ENCODE data around the gene PSMG2.

The PSMG2 gene, protein sequence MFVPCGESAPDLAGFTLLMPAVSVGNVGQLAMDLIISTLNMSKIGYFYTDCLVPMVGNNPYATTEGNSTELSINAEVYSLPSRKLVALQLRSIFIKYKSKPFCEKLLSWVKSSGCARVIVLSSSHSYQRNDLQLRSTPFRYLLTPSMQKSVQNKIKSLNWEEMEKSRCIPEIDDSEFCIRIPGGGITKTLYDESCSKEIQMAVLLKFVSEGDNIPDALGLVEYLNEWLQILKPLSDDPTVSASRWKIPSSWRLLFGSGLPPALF

DNA sequence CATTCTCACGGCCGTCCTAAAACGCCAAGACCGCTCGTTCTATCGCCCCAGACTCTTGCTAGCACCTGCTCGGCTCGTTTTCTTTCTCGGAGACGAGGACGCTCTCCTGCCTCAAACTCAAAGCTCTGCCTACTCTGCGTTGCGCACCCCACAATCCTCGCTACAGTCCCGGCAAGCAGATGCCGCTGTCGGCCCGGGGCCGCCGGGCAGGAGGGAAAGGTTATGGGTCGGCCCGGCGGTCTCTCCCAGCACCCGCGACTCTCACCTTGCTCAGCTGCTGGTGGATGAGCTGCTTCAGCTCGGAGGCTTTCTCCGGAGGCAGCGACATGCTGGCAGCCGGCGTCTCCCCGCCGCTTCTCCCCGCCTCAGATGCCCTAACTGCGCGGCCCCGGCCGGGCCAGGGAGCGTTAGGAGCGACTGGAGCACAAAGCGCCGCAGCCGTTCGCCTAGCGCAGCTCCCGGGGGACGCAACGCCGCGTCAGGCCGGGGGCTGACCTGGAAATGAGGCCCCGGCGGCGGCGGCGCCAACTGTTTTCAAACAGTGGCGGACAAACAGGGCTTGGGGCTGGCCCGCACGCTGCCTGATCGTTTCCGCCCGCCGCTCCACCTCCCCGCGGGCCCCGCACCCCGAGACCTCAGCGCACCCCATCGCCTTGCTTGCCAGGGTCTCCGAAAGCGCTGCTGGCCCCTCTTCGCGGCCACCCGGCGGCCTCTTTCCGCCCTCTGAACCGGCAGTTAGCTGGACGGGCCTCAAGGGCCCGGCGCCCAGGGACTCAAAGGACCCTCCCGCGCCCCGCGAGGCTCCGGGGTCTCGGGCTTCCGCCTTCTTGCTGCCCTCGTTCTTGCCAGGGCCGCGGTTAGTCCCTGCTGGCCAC lies at the start of gene PSMG2, which contains the start of gene CEP76:
TSS of gene PSMG2 (plus strand) at position 822 of the 875 bp plus-strand sequence. CDS start 66 bp downstream, outside the sequence.
TSS of gene CEP76 (minus strand) at position 503 of the 875 bp plus-strand sequence. CDS start at position 328, 175 bp downstream.
- DNase-seq, result peak; percentile 84

DNA sequence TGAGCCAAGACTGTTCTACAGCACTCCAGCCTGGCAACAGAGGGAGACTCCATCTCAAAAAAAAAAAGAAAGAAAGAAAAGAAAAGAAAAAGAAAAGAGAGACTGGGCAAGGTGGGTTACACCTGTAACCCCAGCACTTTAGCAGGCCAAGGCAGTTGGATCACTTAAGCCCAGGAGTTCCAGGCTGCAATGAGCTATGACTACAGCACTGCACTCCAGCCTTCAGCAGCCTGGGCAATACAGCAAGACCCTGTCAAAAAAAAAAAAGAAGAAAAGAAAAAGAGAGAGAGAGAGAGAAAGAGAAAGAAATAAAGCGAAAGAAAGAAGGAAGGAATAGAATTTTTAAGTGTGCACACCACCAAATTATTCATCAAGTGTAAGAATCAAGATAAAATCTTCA lies 47.9 kb upstream of the PSMG2 start:
- no peak for DNase-seq

DNA sequence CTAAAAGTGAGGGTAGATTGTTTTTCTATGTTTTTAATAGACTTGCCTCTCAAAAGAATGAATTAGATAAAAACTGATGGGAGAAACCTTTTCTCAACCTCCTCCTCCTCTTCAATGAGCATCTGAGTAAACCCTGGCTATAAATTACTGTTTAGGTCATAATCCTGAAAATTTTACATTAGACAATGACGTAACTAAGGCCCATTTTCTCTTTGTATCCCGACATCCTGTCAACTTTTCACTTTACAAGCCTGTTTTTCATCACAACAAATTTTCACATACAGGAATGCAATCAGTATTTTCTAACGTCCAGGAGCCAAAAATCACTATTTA lies 46.3 kb upstream of the PSMG2 start:
- DNase-seq, result no peak

DNA sequence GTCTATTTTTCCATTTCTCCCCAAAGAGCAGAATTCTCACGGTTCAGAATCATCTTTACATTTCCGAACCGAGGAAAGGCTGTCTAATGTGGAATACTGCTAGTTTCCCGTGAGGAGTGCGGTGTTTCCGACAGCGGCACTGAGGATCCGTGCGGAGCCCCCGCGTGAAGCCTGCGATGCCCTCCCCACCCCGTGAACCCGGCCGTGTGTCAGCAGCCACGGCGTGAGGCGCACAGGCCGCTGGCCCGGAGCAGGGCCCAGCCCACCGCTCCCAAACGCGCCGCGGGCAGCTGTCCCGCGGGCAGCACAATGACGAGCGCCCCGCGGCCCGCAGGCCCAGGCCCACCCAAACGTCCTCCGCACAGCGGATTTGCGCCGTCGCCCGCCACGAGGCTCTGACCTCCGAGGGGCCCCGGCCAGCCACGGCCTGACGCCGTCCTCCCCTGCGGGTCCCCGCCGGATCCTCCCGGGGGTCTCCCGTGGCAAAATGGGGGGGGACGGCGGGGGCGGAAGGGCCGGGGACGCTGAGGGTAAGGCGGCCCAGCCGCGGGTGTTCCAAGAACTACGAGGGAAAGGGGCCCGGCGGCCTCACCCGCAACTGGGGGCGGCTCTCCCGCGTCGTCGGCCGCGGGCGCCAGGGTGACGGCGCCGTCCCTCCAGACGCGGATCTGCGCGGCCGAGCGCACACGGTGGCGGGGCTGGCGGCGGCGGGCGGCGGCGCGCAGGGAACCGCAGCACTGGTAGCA lies 45.7 kb upstream of the PSMG2 start:
- DNase-seq, result no peak

DNA sequence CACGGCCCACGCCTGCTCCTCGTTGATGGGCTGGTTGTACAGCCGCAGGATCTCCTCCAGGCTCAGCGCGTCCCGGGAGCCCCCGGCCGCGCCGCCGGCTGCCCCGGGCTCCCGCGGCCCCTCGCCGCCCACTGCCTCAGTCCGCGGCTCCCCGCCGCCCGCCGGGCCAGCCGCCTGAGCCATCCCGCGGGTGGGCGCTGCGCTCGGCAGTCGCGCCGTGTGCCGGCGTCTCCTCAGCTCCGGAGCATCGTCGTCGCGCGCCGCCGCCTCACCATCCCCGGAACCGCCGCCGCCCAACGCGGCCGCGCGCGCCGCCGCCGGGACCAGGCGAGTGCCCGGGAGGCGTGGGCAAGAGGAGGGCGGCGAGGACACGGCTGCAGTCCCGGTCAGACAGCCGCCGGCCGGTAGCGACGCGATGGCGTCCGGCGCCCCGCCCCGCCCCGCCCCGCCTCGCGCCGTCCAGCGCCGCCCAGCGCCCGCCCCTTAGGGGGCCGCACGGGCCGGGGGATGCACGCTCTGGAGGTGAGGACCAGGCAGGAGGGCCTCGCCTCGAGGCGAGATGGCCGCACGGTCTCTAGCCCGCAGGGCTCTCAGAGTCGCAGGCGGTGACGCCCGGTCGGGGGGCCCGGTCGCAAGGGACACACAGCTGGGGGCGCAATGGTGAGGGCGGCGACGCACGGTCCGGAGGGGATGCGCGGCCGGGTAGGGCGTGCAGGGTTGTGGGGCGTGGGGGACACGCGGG lies 45.0 kb upstream of the PSMG2 start, which contains the start of gene SPIRE1:
TSS of gene SPIRE1 (minus strand) at position 424 of the 742 bp plus-strand sequence. CDS start at position 183, 241 bp downstream.
- peak; percentile 15 for DNase-seq

DNA sequence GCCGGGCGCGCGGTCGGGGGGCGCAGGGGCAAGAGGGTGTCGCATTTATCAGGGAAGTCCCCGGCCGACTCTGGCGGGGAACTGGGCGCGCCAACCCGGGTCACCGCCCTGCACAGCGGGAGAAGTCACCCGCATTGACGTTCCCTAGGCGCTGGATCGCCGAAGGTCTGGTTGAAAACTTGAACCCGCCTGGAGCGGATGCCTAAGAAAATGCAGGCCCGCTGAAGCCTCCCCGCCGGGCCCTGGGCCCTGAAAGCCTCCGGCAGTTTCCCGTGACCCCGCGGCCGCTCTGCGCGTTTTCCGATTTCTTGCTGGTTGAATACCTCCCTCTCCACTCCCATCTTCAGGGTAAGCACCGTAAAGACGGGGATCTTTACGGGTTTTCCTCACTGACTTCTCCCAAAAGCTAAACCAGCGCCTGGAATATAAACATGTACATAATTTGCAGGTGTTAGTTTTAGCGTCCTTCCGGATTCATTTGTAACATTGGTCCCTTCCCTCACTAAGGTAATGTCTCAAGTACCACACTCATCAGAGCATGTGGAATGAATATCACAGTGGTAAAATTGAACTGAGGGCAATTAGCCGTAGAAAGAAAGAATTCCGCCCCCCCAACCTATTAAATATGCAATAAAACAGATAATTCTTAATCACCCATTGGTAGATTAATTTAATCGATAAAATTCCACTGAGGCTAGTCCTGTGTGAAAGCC lies 44.3 kb upstream of the PSMG2 start:
- no peak for DNase-seq

DNA sequence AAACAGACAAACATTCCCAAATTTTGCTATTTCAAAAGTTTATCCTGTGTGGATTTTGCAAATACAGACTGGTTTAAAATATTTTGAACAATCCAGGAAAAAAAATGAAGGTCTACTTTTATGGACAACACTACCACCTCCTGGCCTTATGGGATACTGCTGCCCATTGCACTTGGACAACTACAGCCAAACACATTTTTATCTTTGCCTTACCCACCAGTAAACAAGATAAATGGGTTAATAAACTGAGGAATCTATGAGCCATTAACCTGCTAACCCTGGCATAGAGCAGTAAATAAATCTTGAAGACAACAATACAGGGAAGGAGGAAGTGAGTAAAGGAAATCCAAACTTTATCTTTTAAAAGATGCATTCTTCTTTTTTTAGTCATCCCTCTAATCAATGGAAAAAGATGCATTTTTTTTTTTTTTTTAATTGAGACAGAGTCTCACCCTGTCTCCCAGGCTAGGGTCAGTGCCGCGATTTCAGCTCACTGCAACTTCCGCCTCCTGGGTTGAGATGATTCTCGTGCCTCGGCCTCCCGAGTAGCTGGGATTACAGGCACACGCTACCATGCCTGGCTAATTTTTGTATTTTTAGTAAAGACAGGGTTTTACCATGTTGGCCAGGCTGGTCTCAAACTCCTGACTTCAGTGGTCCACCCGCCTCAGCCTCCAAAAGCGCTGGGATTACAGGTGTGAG lies 42.8 kb upstream of the PSMG2 start:
- peak; percentile 47 for DNase-seq

DNA sequence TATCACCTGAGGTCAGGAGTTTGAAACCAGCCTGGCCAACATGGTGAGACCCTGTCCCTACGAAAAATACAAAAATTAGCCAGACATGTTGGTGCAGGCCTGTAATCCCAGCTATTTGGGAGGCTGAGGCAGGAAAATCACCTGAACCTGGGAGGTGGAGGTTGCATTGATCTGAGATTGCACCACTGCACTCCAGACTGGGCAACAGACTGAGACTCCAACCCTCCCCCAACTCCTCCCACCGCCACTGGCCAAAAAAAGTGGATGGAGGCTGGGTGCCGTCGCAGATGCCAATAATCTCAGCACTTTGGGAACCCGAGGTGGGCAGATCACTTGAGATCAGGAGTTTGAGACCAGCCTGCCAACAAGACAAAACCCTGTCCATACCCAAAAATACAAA lies 34.8 kb upstream of the PSMG2 start:
- DNase-seq, result no peak

DNA sequence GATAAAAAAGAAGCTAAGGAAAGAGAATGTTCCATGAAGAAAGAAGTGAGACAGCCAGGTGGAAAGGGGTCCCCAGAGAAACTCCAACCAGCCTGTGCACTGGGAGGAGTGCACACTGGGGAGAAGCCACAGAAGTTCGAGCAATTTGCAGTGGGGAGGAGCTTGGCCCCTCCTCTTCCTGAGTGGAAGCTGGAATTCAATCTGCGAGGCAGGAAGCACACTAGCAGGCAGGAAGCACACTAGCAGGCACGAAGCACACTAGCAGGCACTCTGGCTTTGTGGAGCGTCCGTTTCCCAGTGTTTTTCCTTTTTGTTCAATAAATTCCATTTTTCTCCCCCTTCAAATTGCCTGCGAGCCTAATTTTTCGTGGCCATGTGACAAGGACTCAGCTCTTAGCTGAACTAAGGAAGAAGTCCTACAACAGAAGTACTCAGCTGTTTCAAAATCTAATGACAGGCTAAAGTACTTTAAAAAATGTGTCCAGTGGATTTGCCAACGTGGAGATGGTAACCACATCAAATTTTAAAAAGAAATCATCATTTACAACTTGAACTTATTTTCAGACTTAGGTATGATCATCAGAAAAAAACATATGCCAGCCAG lies 23.6 kb upstream of the PSMG2 start:
- no peak for DNase-seq

DNA sequence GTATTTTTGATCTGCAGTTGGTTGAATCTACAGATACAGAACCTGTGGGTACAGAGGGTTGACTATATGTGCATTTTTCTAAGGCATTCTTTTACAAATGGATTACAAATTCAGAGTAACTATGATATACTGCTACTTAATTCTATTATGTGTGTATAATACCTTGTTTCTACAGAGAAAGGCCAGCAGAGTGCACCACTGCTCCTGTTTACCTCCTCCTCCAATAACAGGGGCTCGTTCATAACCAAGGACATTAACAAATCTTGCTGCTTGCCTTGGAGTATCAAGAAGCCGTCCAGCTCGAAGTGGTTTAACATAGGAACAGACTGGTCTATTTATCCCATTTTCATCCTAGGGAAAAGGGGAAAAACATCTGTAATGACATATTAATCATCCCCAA lies 16.7 kb upstream of the PSMG2 start:
- DNase-seq, result no peak

DNA sequence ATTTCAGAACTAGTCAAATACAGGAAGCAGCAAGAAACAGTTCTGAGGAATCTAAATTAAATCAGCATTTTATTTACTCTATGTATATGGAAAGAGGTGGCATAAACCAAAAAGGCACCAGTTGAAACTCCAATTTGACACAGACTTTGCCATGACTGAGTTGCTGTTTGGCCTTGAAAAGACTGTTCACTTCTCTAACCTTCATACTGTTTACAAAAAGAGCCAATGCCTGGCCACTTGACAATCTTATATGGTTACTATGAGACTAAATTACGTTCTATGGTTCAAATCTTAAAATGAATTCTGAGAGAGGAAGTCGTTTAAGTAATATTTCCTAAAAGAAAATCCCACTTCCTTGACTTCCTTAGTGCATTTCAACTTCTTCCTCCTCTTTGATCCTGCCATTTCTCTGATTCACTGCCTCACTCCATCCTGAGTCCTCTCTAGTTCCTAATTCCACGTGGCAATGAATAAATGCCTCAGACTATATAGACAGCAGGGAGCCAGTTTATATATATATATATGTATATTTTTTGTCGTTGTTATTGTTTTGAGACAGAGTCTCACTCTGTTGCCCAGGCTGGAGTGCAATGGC lies 13.5 kb upstream of the PSMG2 start:
- no peak for DNase-seq

DNA sequence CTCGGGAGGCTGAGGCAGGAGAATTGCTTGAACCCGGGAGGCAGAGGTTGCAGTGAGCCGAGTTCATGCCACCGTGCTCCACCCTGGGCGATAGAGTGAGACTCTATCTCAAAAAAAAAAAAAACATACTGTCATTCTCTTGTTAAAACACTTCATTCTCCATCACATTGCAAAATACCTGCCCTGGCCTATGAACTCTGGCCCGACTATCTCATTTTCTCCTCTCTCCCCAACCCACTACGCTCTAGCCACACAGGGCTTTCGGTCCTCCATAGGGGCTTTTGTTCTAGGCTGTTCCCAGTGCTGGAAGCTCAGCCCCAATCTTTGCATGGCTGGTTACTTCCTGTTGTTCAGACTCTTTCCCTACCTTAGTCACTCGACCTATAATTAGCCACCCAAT lies 10.6 kb upstream of the PSMG2 start:
- DNase-seq, result no peak

DNA sequence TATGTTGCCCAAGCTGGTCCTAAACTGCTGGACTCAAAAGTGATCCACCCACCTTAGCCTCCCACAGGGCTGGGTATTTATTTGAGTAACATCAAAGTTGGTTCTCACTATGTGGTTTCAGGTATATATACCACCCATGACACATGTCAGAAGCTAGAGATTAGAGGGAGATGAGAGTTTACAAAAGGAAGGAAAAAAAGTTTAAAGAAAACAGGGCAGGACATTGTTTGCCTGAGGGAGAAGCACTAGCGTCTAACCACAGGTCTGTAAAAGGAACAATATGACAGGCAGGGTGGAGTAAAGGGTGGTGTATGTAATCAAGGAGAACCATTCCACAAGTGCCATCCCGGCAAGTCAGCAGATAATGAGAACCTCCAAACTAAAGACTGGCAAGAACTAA lies 8.8 kb upstream of the PSMG2 start:
- DNase-seq, result no peak

DNA sequence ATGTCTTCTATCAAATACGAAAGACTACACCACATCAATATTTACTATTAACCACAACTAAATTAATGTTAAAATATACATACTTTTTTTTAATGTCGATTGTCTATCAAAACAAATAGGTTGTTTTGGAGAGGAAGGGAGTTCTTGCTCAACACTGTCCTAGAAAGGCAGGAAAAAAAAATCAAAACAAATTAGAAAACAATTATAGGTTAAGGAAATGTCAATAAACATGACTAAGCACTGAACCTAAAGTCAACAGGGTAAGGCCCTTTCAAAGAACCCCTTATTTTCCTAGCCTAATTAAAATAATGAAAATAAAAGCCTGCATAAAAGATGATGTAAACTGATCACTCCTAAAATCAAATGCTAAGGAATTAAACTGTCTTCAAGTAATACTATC lies 3.1 kb upstream of the PSMG2 start:
- DNase-seq, result no peak

DNA sequence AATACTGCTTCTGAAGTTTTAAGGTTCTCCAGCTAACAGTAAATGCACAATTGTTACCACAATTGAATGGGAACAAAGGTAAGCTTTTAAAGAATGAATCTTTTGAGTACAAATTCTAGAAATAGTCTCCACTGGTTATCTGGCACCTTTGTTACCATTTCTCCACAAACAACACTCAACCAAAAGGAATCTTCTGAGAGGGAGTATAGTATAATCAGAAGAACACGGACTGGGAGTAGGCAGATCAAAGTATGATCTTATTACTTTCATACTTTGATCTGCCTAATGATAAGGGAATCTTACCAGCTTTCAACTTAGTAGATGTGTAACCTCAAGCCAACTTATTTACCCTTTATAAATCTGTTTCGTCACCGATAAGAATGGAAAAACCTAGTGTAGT lies 1.7 kb upstream of the PSMG2 start:
- DNase-seq, result peak; percentile 3

DNA sequence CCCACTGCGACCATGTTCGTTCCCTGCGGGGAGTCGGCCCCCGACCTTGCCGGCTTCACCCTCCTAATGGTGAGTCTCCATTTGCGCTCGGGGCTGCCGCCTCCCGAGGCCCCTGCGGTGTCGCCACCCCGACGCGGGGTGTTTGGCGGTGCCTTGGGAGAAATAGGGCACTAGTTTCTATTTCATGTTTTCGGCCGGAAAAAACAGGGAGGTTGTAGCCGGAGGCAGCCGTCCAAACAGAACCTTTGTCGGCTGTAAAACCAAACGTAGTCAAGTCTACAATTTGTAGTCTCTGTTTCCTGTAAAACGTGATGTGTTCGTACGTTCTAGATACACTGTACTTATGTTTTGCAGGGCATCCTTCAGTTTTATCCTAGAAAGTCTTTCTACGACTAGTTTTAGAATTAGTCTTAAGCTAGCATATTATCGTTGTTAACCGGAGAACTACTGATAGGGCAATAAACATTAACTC lies 290 bp downstream of the PSMG2 start:
- no peak for DNase-seq

DNA sequence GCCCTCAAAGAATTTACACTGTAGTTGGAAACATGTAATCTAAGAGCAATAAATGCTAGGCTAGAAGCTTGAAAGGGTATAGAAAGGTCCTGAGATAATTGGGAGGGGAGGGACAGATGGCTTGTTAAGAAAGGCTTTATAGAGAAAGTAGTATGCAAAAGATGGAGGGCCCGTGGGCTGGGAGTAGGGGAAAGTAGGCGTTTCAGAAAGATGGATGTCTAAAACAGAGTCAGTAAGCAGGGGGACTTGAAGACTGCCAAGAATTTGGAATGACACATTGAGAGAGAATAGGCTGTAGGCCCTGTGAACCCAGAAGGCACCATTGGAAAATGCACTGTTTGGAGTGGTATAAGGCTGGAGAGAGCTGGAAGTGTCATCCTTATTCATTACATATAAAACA lies 822 bp downstream of the PSMG2 start:
- no peak for DNase-seq

DNA sequence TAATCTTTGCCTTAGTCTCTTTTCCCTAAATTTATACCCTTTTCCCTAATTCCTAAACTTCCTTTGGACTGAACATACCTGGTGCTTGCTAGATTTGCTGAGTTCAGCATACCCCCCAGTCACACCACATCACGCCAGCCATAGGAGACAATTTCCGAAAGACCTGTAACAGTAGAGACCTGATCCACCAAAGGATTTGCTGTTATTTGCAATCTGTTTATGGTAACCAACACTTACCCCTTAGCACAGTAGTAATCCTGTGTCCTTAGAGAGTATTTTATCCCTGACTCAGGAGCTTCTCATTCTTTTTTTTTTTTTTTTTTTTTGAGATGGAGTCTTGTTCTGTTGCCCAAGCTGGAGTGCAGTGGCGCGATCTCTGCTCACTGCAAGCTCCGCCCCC lies 8.6 kb downstream of the PSMG2 start:
- no peak for DNase-seq

DNA sequence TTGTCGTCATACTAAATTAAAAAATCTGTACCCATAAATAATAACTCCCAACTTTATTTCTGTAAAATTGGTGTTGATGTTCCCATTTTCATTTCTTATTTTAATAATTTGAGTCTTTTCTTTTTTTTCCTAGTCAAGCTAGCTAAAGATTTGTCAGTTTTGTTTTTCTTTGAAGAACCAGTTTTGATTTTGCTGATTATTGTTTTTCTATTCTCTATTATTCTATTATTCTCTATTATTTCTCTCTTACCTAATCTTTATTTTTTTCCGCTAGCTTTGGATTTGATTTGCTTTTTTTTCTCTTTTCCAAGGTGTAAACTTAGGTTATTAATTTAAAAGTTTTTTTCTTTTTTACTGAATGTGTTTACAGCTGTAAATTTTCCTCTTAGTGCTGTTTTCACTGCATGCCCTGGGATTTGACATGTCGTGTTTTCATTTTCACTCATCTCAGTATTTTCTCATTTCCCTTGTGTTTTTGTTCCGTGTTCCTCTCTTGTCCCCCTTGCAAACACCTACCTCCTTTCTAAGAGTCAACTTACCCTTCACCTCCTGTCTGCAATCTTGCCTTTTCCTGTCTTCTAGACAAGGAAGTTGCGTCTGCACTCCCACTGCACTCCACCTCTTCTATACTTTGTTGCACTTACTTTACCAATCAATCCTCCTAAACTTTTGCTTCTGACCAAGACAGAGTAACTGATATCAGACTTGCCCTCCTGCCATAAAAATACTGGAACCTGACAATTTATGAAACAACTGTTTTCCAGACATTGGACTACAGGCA lies 18.8 kb downstream of the PSMG2 start:
- DNase-seq, result no peak

DNA sequence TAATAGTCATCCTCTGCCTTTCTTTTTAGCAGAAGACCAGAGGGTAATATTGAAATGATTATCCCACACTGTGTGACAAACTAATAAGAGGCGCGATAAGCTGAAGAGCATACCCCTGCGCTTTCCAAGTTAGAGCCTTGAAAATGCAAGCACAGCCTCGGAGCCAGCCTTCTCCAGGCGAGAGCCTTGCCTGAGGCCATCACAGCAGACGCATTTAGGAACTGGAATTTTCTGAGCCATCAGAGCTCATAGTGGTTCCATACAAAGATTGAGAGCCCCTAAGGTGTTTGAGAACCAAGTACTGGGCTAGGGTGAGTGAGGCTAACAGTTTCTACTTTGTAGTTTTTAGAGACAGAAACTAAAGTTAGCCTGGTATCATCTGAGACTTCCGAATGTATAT lies 19.9 kb downstream of the PSMG2 start:
- no peak for DNase-seq
